Measurements from ENCODE around the gene GADL1.

GRCh38 chr3:30702828-30703397, 191.5 kb downstream of the GADL1 start:
- TF ChIP-seq CTCF (IDR thresholded peaks at IDR 0.05 in 4 of 5, conservative IDR thresholded peaks at IDR 0.05 in 1 of 5) (no peak), POLR2A (IDR thresholded peaks at IDR 0.05) (no peak)

Measured in gastrocnemius medialis (tissue), 4 donors.